Calu3 (cell line): ENCODE data around the gene MEGF8. TPM values are rescaled to one million over a fixed set of nuclear protein-coding genes. Genes with fewer than 3 reads are reported as not detected.

ENCODE experiments used
- BruUV-seq: library from RNA; stranded (reverse); fragments of 400-500 nt; replicated peaks from 2 replicates; lab custom pipeline; 2021; lab: Mats Ljungman, UMichigan
- CTCF ChIA-PET: fragments of 300-600 bp; sonication (Branson Sonifier 250); formaldehyde crosslinking; loops from one replicate; lab custom pipeline; 2022; ENCODE audit warnings: antibody characterized with exemption; lab: Charles Lee
- DNase-seq: peaks from one replicate; pipeline ENCODE4 v3.0.0; 2022
- H3K27ac Mint-ChIP-seq: one replicate; pipeline ENCODE4 v1.8.0; 2022; ENCODE audit warnings: mixed read lengths; ENCODE audit not compliant: unreplicated experiment
- H3K27me3 Mint-ChIP-seq: one replicate; pipeline ENCODE4 v1.8.0; 2022; ENCODE audit warnings: mixed read lengths; ENCODE audit not compliant: unreplicated experiment
- H3K36me3 Mint-ChIP-seq: one replicate; pipeline ENCODE4 v1.8.0; 2022; ENCODE audit warnings: mild to moderate bottlenecking, moderate library complexity, mixed read lengths; ENCODE audit not compliant: insufficient read depth, unreplicated experiment
- H3K4me1 Mint-ChIP-seq: one replicate; pipeline ENCODE4 v1.8.0; 2022; ENCODE audit warnings: mild to moderate bottlenecking, low read depth, mixed read lengths; ENCODE audit not compliant: unreplicated experiment
- H3K4me3 Mint-ChIP-seq: one replicate; pipeline ENCODE4 v1.8.0; 2022; ENCODE audit warnings: mild to moderate bottlenecking, low read depth, moderate library complexity, mixed read lengths; ENCODE audit not compliant: unreplicated experiment
- H3K9me3 Mint-ChIP-seq: one replicate; pipeline ENCODE4 v1.8.0; 2022; ENCODE audit warnings: low read depth, mixed read lengths; ENCODE audit not compliant: unreplicated experiment
- intact Hi-C: fragments of 100-400 bp; cut with micrococcal nuclease; formaldehyde crosslinking; loops from one replicate; pipeline ENCODE4 v1.10.0; 2022; ENCODE audit not compliant: unreplicated experiment
- total RNA-seq: library from RNA; stranded (reverse); gene quantifications from 2 replicates; pipeline ENCODE4 v1.2.3, GENCODE V29; 2022
- TF ChIP-seq, protein P1 (sequence below): fragments of 200-600 bp; IDR thresholded peaks from one replicate; pipeline ENCODE4 v1.8.0; 2022; ENCODE audit warnings: antibody characterized with exemption; ENCODE audit not compliant: unreplicated experiment

Gene MEGF8
- total RNA-seq, 1 experiment from 2014 or later = 35.0 TPM

DNA sequence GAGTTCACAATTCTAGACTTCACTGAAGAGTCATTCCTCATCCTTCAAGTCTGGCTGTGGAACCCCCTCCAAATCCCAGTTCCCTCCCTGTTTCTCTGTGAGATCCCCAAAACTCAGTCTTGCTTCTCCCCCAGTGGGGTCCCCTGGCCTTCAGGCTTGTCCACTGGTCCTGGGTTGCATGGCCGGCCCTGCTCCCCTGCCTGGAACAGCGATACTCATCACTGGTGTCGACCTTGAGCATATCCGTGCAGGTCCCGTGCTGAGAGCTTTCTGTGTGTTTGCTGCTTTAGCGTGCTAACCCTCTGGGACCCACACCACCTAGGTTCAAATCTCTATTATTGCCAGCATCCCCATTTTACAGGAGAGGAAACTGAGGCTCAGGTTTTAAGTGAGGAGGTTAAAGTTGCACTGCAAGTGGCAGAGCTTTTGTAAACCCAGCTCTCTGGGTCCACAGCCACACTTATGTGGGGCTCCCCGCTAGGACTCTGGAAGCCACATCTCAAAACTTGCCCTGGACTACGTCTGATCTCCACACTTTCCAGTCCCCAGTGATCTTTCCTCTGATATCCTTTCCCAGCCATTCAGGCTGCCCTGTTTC is 86.2 kb downstream of the MEGF8 start:
- CTCF ChIA-PET = interaction anchor here (0.5 to 1.6 kb wide), 2 partner anchors 27 to 739 kb away, joined by 3 to 5 read pairs; no protein-coding TSS in a partner anchor
- TF ChIP-seq, protein P1, sequence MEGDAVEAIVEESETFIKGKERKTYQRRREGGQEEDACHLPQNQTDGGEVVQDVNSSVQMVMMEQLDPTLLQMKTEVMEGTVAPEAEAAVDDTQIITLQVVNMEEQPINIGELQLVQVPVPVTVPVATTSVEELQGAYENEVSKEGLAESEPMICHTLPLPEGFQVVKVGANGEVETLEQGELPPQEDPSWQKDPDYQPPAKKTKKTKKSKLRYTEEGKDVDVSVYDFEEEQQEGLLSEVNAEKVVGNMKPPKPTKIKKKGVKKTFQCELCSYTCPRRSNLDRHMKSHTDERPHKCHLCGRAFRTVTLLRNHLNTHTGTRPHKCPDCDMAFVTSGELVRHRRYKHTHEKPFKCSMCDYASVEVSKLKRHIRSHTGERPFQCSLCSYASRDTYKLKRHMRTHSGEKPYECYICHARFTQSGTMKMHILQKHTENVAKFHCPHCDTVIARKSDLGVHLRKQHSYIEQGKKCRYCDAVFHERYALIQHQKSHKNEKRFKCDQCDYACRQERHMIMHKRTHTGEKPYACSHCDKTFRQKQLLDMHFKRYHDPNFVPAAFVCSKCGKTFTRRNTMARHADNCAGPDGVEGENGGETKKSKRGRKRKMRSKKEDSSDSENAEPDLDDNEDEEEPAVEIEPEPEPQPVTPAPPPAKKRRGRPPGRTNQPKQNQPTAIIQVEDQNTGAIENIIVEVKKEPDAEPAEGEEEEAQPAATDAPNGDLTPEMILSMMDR = no peak
- intact Hi-C loops = no loop called here
- Mint-ChIP-seq H3K27me3 (no peaks in the 10 kb centered on the region), H3K9me3 (no peaks in the 10 kb centered on the region), H3K4me1 (peaks cover 42% of the 10 kb centered on the region), H3K27ac (no peak overlapping the region), H3K4me3 (no peak overlapping the region), H3K36me3 (peaks cover 27% of the 10 kb centered on the region)
- no TSS peak for BruUV-seq
- DNase-seq = no peak

DNA sequence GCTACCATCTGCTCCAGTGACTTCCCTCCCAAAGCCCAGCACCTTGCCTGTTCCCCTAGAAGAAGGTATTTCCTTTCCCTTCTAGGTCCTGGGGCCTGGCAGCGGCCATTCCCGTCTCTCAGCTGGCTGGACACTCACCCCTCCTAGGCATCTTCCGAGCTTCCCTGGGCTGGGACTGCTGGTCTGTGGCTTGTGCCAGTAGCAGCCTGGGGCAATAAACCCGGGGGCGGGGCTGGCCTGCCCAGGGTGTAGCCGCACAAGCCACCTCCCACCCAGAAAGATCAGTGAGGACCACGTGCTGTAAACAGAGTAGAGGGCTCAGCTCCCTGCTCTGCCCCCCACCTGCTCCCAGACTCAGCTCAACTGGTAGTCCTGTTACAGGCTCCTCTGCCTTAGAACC is 86.8 kb downstream of the MEGF8 start:
- Mint-ChIP-seq H3K36me3 (peaks cover 22% of the 10 kb centered on the region), H3K4me3 (no peak overlapping the region), H3K4me1 (peaks cover 42% of the 10 kb centered on the region), H3K27me3 (no peaks in the 10 kb centered on the region), H3K27ac (no peak overlapping the region), H3K9me3 (no peaks in the 10 kb centered on the region)
- DNase-seq = peak; percentile 61
- intact Hi-C loops = no loop called here
- TF ChIP-seq, protein P1 = no peak
- CTCF ChIA-PET = interaction anchor here (0.5 to 1.6 kb wide), 2 partner anchors 26 to 739 kb away, joined by 3 to 5 read pairs; no protein-coding TSS in a partner anchor
- no TSS peak for BruUV-seq

DNA sequence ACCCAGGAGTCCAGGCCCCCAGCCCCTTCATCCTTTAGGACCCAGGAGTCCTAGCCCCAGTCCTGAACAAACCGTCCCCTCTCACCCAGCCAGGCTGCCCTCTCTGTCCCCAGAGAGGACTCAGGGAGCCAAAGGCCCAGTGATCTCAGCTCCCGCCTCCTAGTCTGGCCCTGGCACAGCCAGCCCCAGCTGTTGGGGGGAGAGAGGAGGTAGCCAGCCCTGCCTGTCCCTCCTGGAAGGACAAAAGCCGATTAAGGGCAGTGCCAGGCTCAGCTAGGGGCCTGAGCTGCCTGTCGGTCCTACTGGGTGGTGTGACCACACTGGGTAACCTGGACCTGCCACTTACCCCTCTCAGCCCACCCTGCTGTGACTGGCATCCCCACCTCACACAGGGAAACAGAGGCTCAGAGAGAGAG is 87.2 kb downstream of the MEGF8 start:
- no peak for DNase-seq
- CTCF ChIA-PET = interaction anchor here (1.6 kb wide), 1 partner anchor 26 kb away, joined by 5 read pairs; no protein-coding TSS in a partner anchor
- Mint-ChIP-seq H3K4me1 (peaks cover 42% of the 10 kb centered on the region), H3K36me3 (peaks cover 21% of the 10 kb centered on the region), H3K9me3 (no peaks in the 10 kb centered on the region), H3K4me3 (no peak overlapping the region), H3K27me3 (no peaks in the 10 kb centered on the region), H3K27ac (no peak overlapping the region)
- no TSS peak for BruUV-seq
- intact Hi-C loops = no loop called here
- TF ChIP-seq, protein P1 = no peak

DNA sequence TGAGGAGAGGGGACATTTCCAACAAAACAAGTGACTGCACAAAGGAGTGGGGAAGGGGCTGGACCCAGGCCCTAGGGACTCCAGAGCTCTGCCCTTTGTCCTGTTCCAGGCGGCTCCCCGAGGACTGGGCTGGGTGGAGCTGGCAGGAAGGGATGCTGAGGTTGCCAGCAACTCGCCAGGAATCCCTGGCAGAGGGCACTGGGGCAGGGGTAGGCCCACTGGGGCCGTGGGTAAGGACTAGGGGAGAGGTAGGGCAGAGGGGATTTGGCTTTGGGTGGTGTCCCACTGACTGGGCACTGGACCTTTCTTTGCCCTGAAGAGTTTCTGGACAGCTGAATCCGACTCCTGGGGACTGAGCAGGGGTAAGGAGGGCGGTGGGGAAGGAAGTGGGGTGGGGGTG is 93.9 kb downstream of the MEGF8 start:
- no peaks in the 10 kb centered on the region for H3K27me3 Mint-ChIP-seq

More for the DNA sequence above, 93.9 kb downstream of the MEGF8 start:
- TF ChIP-seq, protein P1 = no peak
- Mint-ChIP-seq H3K9me3 (no peaks in the 10 kb centered on the region), H3K27ac (no peak overlapping the region), H3K4me3 (no peak overlapping the region), H3K4me1 (peaks cover 36% of the 10 kb centered on the region), H3K36me3 (peaks cover 31% of the 10 kb centered on the region)
- DNase-seq = no peak
- BruUV-seq = no TSS peak
- intact Hi-C loops = no loop called here
- CTCF ChIA-PET = interaction anchor here (0.6 to 1.6 kb wide), 2 partner anchors 10 to 20 kb away, joined by 5 to 14 read pairs; no protein-coding TSS in a partner anchor
